AG09309 (cell line): ENCODE data around the gene SMG6.

ENCODE experiments used
- DNase-seq: peaks from one replicate; pipeline ENCODE4 v3.0.0-alpha.2; 2010; ENCODE audit warnings: low read depth
- H3K4me3 ChIP-seq: 2 replicates; pipeline ENCODE4 v1.5.1; 2011; ENCODE audit warnings: mild to moderate bottlenecking, low read depth, low read length, moderate library complexity; ENCODE audit not compliant: control insufficient read depth
- TF ChIP-seq, protein P1 (sequence below): IDR thresholded peaks from 2 replicates; pipeline ENCODE4 v1.5.1; 2011; ENCODE audit warnings: mild to moderate bottlenecking, low read depth, low read length, inconsistent platforms; ENCODE audit not compliant: insufficient read depth, control insufficient read depth; ENCODE audit errors: missing control alignments

SMG6 gene

DNA sequence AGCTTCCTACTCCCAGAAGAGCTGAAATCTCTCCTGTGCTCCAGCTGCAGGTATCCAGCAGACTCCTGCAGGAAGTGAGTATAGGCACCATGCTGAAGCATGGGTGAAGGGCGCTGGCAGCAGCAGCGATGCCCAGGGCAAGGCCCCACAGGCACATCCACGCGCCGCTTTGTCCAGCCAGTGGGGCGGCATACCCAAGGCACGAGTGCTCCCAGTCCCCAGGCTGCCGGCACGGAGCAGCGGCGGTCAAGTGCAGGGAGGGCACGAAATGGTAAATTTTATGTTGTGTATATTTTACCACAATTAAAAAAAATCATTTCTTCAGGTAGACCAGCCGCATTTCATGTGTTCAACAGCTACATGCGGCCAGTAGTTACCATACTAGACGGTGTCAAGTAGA, 175.6 kb downstream of the SMG6 start:
- no peak overlapping the region for H3K4me3 ChIP-seq
- TF ChIP-seq, protein P1, sequence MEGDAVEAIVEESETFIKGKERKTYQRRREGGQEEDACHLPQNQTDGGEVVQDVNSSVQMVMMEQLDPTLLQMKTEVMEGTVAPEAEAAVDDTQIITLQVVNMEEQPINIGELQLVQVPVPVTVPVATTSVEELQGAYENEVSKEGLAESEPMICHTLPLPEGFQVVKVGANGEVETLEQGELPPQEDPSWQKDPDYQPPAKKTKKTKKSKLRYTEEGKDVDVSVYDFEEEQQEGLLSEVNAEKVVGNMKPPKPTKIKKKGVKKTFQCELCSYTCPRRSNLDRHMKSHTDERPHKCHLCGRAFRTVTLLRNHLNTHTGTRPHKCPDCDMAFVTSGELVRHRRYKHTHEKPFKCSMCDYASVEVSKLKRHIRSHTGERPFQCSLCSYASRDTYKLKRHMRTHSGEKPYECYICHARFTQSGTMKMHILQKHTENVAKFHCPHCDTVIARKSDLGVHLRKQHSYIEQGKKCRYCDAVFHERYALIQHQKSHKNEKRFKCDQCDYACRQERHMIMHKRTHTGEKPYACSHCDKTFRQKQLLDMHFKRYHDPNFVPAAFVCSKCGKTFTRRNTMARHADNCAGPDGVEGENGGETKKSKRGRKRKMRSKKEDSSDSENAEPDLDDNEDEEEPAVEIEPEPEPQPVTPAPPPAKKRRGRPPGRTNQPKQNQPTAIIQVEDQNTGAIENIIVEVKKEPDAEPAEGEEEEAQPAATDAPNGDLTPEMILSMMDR: no peak
- DNase-seq: no peak

DNA sequence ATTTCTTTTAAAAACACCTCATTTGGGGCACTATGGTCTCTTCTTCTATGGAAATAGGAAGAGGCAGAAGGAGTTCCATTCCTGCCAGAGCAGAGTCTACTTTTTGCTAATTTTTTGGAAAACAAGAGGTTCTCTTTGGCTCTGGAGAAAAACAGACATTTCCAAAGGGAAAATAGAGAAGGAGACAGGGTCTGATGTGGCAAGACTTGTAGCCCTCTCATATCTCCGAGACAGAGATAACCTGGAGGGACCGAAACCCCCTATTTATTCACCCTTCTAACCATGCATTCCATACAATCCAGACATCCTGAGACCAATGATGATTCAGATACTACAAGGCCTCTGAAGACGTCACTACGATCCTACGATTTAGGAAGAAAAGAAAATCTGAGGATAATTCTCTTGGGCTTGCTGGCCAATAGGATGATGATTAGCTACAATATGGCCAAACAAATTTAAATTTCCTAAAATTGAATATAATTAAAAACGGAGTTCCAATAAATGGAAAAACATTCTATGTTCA, 178.5 kb downstream of the SMG6 start:
- no peak overlapping the region for H3K4me3 ChIP-seq
- no peak for DNase-seq
- TF ChIP-seq, protein P1: no peak

DNA sequence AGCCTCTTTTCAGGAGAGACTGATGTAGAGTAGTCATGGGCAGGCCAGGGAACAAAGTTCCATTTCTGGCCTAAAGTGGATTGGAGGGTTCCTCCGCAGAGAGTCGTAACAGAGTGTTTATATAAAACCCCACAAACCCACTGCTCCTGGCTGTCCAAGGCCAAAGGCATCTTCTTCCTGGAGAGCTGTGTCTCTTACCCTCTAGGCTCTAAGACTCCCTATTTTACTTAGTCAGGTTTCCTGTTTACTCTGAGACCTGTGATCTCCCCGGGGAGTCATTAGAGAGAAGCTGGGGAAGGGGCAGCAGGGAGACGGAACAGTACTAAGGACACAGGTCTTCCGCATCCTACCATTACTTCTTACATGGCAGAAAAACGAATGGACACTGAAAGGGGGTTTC, 179.2 kb downstream of the SMG6 start:
- no peak overlapping the region for H3K4me3 ChIP-seq
- TF ChIP-seq, protein P1: no peak
- DNase-seq: no peak

DNA sequence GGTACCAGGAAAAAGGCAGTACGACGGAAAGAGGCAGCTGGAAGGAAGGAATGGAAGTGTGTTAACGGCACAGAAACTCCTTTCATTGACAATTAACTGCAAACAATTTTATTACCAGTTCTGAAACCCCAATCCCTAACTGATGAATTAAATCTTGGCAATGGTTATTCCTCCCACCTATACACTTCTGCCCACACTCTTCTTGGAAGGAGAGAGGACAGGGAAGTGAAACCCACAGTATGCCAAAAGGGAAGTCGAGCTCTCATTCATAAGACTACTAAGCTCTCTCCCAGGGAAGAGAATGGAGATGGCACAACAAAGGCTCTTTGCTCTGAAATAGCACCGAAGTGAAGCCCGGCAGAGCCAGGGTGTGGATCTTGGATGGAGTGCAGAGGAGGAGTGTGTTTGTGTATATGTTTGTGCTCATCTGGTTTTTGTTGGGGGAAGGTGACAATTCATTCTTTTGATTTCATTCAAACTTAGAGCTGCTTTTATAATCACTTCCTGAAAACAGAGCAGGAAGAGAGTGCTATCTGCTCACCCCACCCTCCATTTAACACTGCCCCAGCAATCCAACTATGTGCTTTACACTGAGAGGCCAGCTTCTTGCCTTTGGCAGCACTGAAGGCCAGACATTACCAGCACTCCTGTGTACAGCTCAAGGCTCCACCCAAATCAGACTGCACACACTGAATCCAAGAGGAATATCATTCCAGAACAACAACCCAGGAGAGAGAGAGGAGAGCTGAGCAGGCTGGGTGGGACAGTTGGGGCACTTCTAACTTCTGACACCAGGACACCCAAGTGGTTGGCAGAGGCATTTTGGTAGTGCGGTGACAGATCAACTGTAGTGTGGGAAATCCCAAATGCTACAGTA, 180.0 kb downstream of the SMG6 start:
- TF ChIP-seq, protein P1: no peak
- no peak overlapping the region for H3K4me3 ChIP-seq
- no peak for DNase-seq

DNA sequence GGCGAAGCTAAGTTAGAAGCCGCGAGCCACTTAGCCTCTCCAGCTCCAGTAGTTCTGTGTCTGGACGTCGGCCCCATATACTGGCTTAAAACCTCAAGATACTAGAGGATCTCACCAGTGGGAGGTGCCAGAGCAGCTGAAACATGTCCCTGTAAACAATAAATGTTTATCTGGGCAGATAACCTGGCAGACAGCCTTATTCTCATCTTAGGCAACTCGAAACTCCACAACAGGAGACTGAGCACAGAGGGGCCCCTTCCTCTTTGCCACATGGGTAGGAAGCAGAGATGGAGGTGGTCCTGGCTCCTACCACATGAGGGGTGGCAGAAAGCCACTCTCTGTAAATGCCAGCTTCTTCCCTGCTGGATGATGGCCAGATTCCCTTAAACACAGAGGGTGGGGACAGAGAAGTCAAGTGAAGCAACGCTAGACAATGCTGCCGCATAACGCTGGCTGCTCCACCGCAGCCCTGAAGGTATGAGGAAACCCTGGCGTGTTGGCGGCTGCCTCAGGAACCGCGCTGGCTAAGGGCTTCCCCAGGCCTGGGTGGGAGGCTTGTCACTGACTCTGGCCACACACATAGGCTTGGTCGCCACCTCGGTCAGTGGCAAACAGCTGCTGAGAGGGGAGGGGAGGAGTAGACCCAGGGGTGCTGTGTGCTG, 180.8 kb downstream of the SMG6 start:
- H3K4me3 ChIP-seq: no peak overlapping the region
- DNase-seq: no peak
- TF ChIP-seq, protein P1: no peak

DNA sequence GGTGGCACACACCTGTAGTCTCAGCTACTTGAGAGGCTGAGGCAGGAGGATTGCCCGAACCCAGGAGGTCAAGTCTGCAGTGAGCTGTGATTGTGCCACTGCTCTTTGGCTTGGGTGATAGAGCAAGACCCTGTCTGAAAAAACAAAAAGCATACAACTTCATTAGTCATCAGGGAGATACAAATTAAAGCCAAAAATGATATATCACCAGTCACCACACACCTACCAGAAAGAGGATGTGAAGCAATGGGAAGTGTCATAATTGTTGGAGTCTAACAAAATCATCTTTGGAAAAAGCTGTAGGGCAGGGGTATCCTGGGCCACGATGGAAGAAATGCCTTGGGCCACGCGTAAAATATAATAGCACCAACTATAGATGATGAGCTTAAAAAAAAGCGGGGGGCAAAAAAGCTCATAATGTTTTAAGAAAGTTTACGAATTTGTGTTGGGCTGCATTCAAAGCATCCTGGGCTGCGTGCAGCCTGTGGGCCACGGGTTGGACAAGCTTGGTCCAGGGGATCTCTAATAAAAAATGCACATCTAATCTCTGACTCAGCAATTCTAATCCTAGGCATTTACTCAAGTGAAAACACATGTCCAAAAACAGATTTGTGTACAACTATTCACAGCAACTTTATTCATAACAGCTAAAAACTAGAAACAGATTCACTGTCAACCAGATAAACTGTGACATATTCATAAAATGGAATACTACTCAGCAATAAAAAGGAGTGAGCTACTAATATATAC, 182.8 kb downstream of the SMG6 start:
- TF ChIP-seq, protein P1: no peak
- DNase-seq: peak; percentile 73
- H3K4me3 ChIP-seq: no peak overlapping the region
